ENCODE measurements around the gene RAPGEF2.
"Not testable (repeated sequence)": the region's sequence is repeated elsewhere in the genome, so short reads cannot be mapped to it uniquely, and the experiment has no call there.

DNA sequence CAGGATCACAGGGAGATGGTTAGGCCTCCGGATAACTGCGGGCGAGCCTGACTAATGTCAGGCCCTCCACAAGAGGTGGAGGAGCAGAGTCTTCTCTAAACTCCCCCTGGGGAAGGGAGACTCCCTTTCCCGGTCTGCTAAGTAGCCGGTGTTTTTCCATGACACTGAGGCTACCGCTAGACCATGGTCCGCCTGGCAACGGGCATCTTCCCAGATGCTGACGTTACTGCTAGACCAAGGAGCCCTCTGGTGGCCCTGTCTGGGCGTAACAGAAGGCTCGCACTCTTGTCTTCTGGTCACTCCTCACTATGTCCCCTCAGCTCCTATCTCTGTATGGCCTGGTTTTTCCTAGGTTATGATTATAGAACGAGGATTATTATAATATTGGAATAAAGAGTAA, 213.0 kb downstream of the RAPGEF2 start:
- TF ChIP-seq EP300 (IDR thresholded peaks at IDR 0.05; ENCODE audit: borderline replicate concordance in 1 of 2, control insufficient read depth in 1 of 2, low read depth in 2 of 2, low read length in 2 of 2); GATAD2B (conservative IDR thresholded peaks at IDR 0.05; ENCODE audit: low read depth); GABPA (IDR thresholded peaks at IDR 0.05; ENCODE audit: low read depth); CBFB (IDR thresholded peaks at IDR 0.05; ENCODE audit: low read depth); SREBF2 (IDR thresholded peaks at IDR 0.05; ENCODE audit: low read length): not testable (repeated sequence)
- TF ChIP-seq, protein P1, sequence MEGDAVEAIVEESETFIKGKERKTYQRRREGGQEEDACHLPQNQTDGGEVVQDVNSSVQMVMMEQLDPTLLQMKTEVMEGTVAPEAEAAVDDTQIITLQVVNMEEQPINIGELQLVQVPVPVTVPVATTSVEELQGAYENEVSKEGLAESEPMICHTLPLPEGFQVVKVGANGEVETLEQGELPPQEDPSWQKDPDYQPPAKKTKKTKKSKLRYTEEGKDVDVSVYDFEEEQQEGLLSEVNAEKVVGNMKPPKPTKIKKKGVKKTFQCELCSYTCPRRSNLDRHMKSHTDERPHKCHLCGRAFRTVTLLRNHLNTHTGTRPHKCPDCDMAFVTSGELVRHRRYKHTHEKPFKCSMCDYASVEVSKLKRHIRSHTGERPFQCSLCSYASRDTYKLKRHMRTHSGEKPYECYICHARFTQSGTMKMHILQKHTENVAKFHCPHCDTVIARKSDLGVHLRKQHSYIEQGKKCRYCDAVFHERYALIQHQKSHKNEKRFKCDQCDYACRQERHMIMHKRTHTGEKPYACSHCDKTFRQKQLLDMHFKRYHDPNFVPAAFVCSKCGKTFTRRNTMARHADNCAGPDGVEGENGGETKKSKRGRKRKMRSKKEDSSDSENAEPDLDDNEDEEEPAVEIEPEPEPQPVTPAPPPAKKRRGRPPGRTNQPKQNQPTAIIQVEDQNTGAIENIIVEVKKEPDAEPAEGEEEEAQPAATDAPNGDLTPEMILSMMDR (IDR thresholded peaks at IDR 0.05 in 2 of 3, conservative IDR thresholded peaks at IDR 0.05 in 1 of 3; ENCODE audit: control insufficient read depth in 2 of 3, extremely low read depth in 1 of 3, insufficient read depth in 1 of 3, low read depth in 3 of 3, low read length in 3 of 3), result not testable (repeated sequence)
